Parietal lobe (tissue), 2 donors: ENCODE measurements around the gene INTS3. TPM values are rescaled to one million over a fixed set of nuclear protein-coding genes. Genes with fewer than 3 reads are reported as not detected.

ENCODE experiments used
- small RNA-seq: library from RNA; depleted of rRNA; stranded (forward); fragments of <200 nt; gene quantifications from one replicate; pipeline ENCODE3, GENCODE V24; 2014; ENCODE audit warnings: low replicate concordance
- total RNA-seq: library from RNA; depleted of rRNA; stranded (reverse); fragments of >200 nt; gene quantifications from one replicate; pipeline ENCODE4 v1.2.3, GENCODE V29; 2014

The INTS3 gene, protein sequence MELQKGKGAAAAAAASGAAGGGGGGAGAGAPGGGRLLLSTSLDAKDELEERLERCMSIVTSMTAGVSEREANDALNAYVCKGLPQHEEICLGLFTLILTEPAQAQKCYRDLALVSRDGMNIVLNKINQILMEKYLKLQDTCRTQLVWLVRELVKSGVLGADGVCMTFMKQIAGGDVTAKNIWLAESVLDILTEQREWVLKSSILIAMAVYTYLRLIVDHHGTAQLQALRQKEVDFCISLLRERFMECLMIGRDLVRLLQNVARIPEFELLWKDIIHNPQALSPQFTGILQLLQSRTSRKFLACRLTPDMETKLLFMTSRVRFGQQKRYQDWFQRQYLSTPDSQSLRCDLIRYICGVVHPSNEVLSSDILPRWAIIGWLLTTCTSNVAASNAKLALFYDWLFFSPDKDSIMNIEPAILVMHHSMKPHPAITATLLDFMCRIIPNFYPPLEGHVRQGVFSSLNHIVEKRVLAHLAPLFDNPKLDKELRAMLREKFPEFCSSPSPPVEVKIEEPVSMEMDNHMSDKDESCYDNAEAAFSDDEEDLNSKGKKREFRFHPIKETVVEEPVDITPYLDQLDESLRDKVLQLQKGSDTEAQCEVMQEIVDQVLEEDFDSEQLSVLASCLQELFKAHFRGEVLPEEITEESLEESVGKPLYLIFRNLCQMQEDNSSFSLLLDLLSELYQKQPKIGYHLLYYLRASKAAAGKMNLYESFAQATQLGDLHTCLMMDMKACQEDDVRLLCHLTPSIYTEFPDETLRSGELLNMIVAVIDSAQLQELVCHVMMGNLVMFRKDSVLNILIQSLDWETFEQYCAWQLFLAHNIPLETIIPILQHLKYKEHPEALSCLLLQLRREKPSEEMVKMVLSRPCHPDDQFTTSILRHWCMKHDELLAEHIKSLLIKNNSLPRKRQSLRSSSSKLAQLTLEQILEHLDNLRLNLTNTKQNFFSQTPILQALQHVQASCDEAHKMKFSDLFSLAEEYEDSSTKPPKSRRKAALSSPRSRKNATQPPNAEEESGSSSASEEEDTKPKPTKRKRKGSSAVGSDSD
- 68.9 TPM for total RNA-seq

DNA sequence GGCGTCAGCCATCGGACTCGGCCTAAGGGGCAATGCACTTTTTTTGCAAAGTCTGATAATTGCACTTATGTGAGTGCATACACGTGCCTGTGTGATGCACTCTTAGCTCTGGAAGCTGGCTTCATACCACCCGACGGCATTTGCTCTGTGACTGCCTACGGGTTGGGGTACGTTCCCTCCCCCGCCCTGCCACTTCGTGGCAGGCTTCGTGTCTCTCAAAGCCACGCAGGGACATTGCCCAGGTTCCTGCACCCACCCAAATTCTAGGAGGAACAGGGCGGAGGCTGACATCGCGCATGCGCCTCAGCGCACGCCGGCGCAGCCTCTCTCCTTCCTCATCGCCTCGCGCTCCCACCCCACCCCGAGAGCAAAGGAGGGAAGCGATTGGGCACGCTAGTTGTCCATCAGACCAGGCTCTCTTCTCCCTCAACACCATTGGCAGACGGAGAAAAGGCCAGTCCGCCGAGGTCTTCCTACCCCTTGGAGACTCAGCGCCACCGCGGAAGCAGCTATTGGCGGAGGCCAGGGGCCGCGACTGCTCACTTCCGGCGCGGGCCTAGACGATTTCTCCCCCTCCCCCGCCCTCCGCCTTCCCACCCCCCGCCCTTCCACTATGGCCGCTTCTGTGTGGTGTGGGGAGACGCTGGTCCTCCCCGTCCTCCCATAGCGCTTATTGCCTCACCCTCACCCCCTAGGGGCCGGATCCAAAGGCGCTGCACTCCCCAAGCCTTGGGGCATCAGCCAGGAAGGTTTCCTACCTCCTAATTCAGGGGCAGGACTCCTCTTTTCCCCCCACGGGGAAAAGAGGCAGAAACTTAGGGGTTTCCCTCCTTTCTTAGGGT is at the start of gene INTS3:
Gene INTS3 (plus strand): TSS at position 588 of the 842 bp plus-strand sequence. CDS start 585 bp downstream, outside the sequence.

DNA sequence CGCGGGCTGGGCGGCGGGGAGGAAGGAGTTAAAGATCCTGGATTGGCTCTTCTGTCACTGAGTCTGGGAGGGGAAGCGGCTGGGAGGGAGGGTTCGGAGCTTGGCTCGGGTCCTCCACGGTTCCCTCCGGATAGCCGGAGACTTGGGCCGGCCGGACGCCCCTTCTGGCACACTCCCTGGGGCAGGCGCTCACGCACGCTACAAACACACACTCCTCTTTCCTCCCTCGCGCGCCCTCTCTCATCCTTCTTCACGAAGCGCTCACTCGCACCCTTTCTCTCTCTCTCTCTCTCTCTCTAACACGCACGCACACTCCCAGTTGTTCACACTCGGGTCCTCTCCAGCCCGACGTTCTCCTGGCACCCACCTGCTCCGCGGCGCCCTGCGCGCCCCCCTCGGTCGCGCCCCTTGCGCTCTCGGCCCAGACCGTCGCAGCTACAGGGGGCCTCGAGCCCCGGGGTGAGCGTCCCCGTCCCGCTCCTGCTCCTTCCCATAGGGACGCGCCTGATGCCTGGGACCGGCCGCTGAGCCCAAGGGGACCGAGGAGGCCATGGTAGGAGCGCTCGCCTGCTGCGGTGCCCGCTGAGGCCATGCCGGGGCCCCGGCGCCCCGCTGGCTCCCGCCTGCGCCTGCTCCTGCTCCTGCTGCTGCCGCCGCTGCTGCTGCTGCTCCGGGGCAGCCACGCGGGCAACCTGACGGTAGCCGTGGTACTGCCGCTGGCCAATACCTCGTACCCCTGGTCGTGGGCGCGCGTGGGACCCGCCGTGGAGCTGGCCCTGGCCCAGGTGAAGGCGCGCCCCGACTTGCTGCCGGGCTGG is 49.1 kb upstream of the INTS3 start, which contains the start of gene NPR1:
Gene NPR1 (plus strand): TSS at position 170 of the 818 bp plus-strand sequence. CDS start 421 bp downstream, at position 591.

DNA sequence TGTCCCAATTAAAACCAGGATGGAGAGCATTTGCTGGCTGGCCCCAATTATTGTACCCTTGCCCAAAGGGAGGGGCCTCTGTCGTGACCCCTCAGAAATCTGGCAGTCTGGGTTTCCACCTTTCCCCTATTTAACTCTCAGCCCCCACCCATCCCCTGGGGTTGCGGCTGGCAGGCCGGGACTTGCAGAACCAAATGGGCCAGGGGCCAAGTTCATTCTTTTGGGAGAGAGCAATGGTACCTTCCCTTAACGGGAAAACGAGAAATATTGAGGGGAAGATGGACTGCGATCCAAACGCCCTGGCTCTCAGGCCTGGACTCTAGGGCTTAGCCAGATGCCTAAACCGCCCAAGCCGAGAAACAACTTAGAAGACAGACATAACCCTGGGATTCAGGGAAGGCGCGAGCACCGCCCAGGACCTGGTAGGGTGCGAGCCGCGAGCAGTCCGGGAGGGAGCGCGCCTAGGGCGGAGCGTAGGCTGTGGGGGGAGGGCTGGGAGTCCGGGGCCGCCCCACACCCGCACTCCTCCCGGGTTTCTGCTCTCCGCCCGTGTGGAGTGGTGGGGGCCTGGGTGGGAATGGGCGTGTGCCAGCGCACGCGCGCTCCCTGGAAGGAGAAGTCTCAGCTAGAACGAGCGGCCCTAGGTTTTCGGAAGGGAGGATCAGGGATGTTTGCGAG is 47.1 kb downstream of the INTS3 start, which contains the start of gene SLC27A3:
Gene SLC27A3 (plus strand): TSS at position 628 of the 678 bp plus-strand sequence. CDS start 91 bp downstream, outside the sequence.

Small RNA genes within 50 kb of the gene (small RNA-seq; reads per million reads assigned to genes)
- gene MIR8083 (not detected), gene RF00019 (not detected), gene RN7SL372P (not detected)

Other genes with a start within 250 kb of the INTS3 start
- 7.2 TPM for gene S100A6, start 192.1 kb upstream of the INTS3 start, total RNA-seq
- gene S100A5, start 187.1 kb upstream of the INTS3 start, total RNA-seq = not detected
- gene S100A4, start 182.2 kb upstream of the INTS3 start, total RNA-seq = 1.3 TPM
- gene S100A3, start 178.8 kb upstream of the INTS3 start, total RNA-seq = not detected
- gene S100A2, start 162.2 kb upstream of the INTS3 start, total RNA-seq = not detected
- 9.7 TPM for gene S100A16, start 114.9 kb upstream of the INTS3 start, total RNA-seq
- gene S100A14, start 111.7 kb upstream of the INTS3 start, total RNA-seq = not detected
- gene S100A13, start 100.5 kb upstream of the INTS3 start, total RNA-seq = 3.4 TPM
- gene S100A1, start 99.6 kb upstream of the INTS3 start, total RNA-seq = 0.94 TPM
- 129 TPM for gene CHTOP, start 94.0 kb upstream of the INTS3 start, total RNA-seq
- gene SNAPIN, start 69.3 kb upstream of the INTS3 start, total RNA-seq = 30.7 TPM
- 161 TPM for gene ILF2, start 57.1 kb upstream of the INTS3 start, total RNA-seq
- under 0.01 TPM for gene NPR1, start 49.4 kb upstream of the INTS3 start, total RNA-seq
- 18.2 TPM for gene SLC27A3, start 47.4 kb downstream of the INTS3 start, total RNA-seq
- gene GATAD2B, start 194.9 kb downstream of the INTS3 start, total RNA-seq = 30.0 TPM
- 38.8 TPM for gene DENND4B, start 218.7 kb downstream of the INTS3 start, total RNA-seq
- 6.9 TPM for gene CRTC2, start 230.6 kb downstream of the INTS3 start, total RNA-seq
- 22.8 TPM for gene SLC39A1, start 235.5 kb downstream of the INTS3 start, total RNA-seq
- gene CREB3L4, start 239.9 kb downstream of the INTS3 start, total RNA-seq = 15.7 TPM
- 56.7 TPM for gene JTB, start 249.6 kb downstream of the INTS3 start, total RNA-seq